K562 (cell line): ENCODE results near the gene SDK1. TPM values are rescaled to one million over a fixed set of nuclear protein-coding genes. Genes with fewer than 3 reads are reported as not detected.

Experiments used
- ATAC-seq: fragments of 200-7000 bp; cut with Tn5 transposase; 3 replicates; pipeline ENCODE4 v1.9.1; 2020; ENCODE audit warnings: moderate library complexity
- BruUV-seq: library from RNA; stranded (reverse); fragments of 400-500 nt; replicated peaks from 2 replicates; lab custom pipeline; 2021; lab: Mats Ljungman, UMichigan
- CTCF ChIA-PET: fragments of 300-600 bp; formaldehyde crosslinking; extraction: SDS; loops from one replicate; lab custom pipeline; 2021; ENCODE audit warnings: low intra/inter-chr PET ratio; lab: Yijun Ruan, JAX
- POLR2A ChIA-PET: fragments of 300-600, 350-650 bp; sonication (Branson Sonifier 250); formaldehyde crosslinking; extraction: SDS; loops from one replicate; lab custom pipeline; 2021; ENCODE audit warnings: antibody characterized with exemption, inconsistent platforms; lab: Yijun Ruan, JAX
- DNase-seq, 4 experiments: peaks; one replicate each; pipeline versions ENCODE4 v3.0.0 to v3.0.0-alpha.2; 2011 to 2018; ENCODE audit warnings: low spot score in 3 of 4, mixed read lengths in 3 of 4; ENCODE audit errors: extremely low read depth in 1 of 4
- FAIRE-seq: peaks from 2 replicates; lab custom pipeline; 2011; peaks lifted over from hg19 to GRCh38; lab: Jason Lieb, UNC
- H2AFZ ChIP-seq: 2 replicates; pipeline ENCODE4 v1.6.0; 2011; ENCODE audit warnings: low read depth, low read length, control low read depth, inconsistent platforms
- H3K27ac ChIP-seq: fragments of 200-600 bp; 3 replicates; pipeline ENCODE4 v1.8.0; 2011; ENCODE audit warnings: low read depth, mild to moderate bottlenecking, control low read depth, inconsistent platforms, low read length, moderate library complexity, mixed read lengths; ENCODE audit errors: extremely low read depth
- H3K27me3 ChIP-seq, 2 experiments: fragments of 300-600 bp in 1 of 2; 2 replicates in 1 of 2; 3 replicates in 1 of 2; pipeline versions ENCODE4 v1.6.0 to v1.8.0; 2011; ENCODE audit warnings: inconsistent platforms in 2 of 2, low read length in 2 of 2, mild to moderate bottlenecking in 1 of 2, mixed read lengths in 1 of 2, moderate library complexity in 1 of 2; ENCODE audit not compliant: control insufficient read depth in 2 of 2, insufficient read depth in 2 of 2
- H3K36me3 ChIP-seq: fragments of 300-600 bp; 3 replicates; pipeline ENCODE4 v1.8.0; 2011; ENCODE audit warnings: mild to moderate bottlenecking, low read length, inconsistent platforms; ENCODE audit not compliant: control insufficient read depth, insufficient read depth
- H3K4me1 ChIP-seq, 2 experiments: fragments of 200-600 bp in 1 of 2; replicated peaks in 1 of 2; 2 replicates in 1 of 2; 3 replicates in 1 of 2; pipeline versions ENCODE4 v1.5.1 to v1.8.0; 2011; ENCODE audit warnings: inconsistent platforms in 2 of 2, low read length in 2 of 2, mild to moderate bottlenecking in 1 of 2, mixed read lengths in 1 of 2, moderate library complexity in 1 of 2; ENCODE audit not compliant: control insufficient read depth in 2 of 2, insufficient read depth in 2 of 2
- H3K4me2 ChIP-seq: 2 replicates; pipeline ENCODE4 v1.6.1; 2011; ENCODE audit warnings: low read length, control low read depth, inconsistent platforms, mixed read lengths; ENCODE audit not compliant: insufficient read depth
- H3K4me3 ChIP-seq: fragments of 200-600 bp; sonication (generic), shearing (Covaris generic); 2 replicates; pipeline ENCODE4 v1.5.1; 2016; ENCODE audit warnings: control low read depth, inconsistent platforms
- H3K79me2 ChIP-seq: fragments of 200-600 bp; 3 replicates; pipeline ENCODE4 v1.8.0; 2011; ENCODE audit warnings: low read length, inconsistent platforms; ENCODE audit not compliant: control insufficient read depth, insufficient read depth
- H3K9ac ChIP-seq, 2 experiments: 2 replicates each; pipeline versions ENCODE4 v1.6.0 to v1.6.1; 2011; ENCODE audit warnings: low read depth in 2 of 2, low read length in 2 of 2, control low read depth in 1 of 2, inconsistent platforms in 1 of 2, mild to moderate bottlenecking in 1 of 2, mixed read lengths in 1 of 2; ENCODE audit not compliant: insufficient read depth in 1 of 2
- H3K9me1 ChIP-seq: one replicate; pipeline ENCODE4 v1.6.0; 2011; ENCODE audit warnings: inconsistent platforms, mild to moderate bottlenecking, low read length, moderate library complexity; ENCODE audit not compliant: control insufficient read depth, insufficient read depth
- H3K9me3 ChIP-seq: replicated peaks from 2 replicates; pipeline ENCODE4 v1.5.1; 2011; ENCODE audit warnings: low read depth, low read length, inconsistent platforms; ENCODE audit not compliant: control insufficient read depth, insufficient read depth
- H4K20me1 ChIP-seq: replicated peaks from 2 replicates; pipeline ENCODE4 v1.6.1; 2011; ENCODE audit warnings: low read length, inconsistent platforms, mixed read lengths; ENCODE audit not compliant: control insufficient read depth, insufficient read depth
- FOXK2 ChIP-seq, 2 experiments: fragments of 450-650 bp; IDR thresholded peaks in 1 of 2; conservative IDR thresholded peaks in 1 of 2; 2 replicates each; pipeline ENCODE4 v1.6.1; 2016; ENCODE audit warnings: low read depth in 2 of 2, mild to moderate bottlenecking in 1 of 2
- POLR2AphosphoS5 ChIP-seq: IDR thresholded peaks from 2 replicates; pipeline ENCODE4 v1.6.1; 2011; ENCODE audit warnings: mild to moderate bottlenecking, low read depth, low read length, moderate library complexity; ENCODE audit not compliant: control insufficient read depth, insufficient read depth
- SRSF3 ChIP-seq: fragments of 200-400 bp; formaldehyde crosslinking; IDR thresholded peaks from 2 replicates; pipeline ENCODE4 v1.6.1; 2016; ENCODE audit warnings: mild to moderate bottlenecking, low read length, moderate library complexity; ENCODE audit not compliant: insufficient read depth
- WGBS: fragments of 100-300 bp; shearing (Covaris generic); methylation state at CpG from one replicate; pipeline ENCODE4 v1.1.6; 2016; ENCODE audit warnings: low coverage, mixed read lengths; ENCODE audit not compliant: insufficient coverage; ENCODE audit errors: missing lambda C conversion rate; 5-methylcytosine and 5-hydroxymethylcytosine counted together
- in situ Hi-C: fragments of 300-500 bp; cut with MboI; formaldehyde crosslinking; loops from 4 replicates; pipeline ENCODE4 v1.15.0; 2018; ENCODE audit warnings: inconsistent platforms, mixed read lengths
- intact Hi-C: fragments of 100-400 bp; cut with micrococcal nuclease; formaldehyde crosslinking; loops from 2 replicates; pipeline ENCODE4 v1.14.2; 2022
- polyA plus RNA-seq, 8 experiments: library from polyadenylated mRNA; depleted of rRNA in 4 of 8; stranded (reverse) in 5 of 8; unstranded in 3 of 8; fragments of >200 nt; fragmentation: Nextera tagmentation in 2 of 8; fragmentation: Illumina TruSeq in 1 of 8; extraction: Ambion mirVana in 2 of 8; extraction: Trizol in 1 of 8; gene quantifications; 2 replicates each; pipeline versions ENCODE4 v1.2.1 to v1.2.3, GENCODE V29; 2011 to 2014; ENCODE audit warnings: inconsistent platforms in 1 of 8, missing spikeins in 1 of 8
- total RNA-seq, 7 experiments: library from RNA; depleted of rRNA in 6 of 7; stranded (reverse); fragments of >200 nt in 6 of 7; fragmentation: Illumina TruSeq in 2 of 7; extraction: Trizol in 2 of 7; gene quantifications; 2 replicates each; pipeline versions ENCODE4 v1.2.1 to v1.2.3, GENCODE V29; 2011 to 2021; ENCODE audit warnings: low replicate concordance in 1 of 7
- TF ChIP-seq, protein P1 (sequence below): fragments of 250-450 bp; sonication (Bioruptor Pico); IDR thresholded peaks from 2 replicates; pipeline ENCODE4 v1.4.0; 2020

Gene SDK1
- total and polyA plus RNA-seq, 9 of the 15 experiments (the other 6 are each of a cell fraction or from before 2014, with no cell fraction given): 0.16 TPM; not detected in 8

DNA sequence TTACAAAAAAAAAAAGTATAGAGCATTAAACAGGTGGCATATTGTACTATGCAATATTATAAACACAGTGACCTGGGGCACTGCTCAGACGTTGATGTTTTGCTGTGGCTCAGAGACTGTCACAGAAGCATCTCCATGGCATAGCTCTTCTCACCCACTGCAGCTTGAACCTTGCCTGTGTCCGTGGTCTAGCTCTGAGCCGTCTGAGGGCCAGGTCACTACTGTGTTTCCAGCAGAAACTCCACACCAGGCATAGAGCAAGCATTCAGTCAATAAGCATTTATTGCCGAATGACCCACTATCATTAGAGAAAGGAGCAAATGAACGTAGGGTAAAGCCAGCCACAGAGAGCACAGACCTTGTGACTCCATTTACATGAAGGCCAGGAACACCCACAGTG lies 937.8 kb downstream of the SDK1 start:
- Histone ChIP-seq H3K4me1 (0 out of 5 replicates have a peak, but pooled peaks cover 0 to 3% of the 10 kb centered on the region in 2 experiments), H3K9me1 (no peaks in the 10 kb centered on the region), H3K79me2 (no peaks in the 10 kb centered on the region), H2AFZ (no peak overlapping the region), H3K9me3 (no peaks in the 10 kb centered on the region), H3K4me2 (no peak overlapping the region), H3K9ac (no peak overlapping the region), H3K27ac (no peak overlapping the region), H3K4me3 (no peak overlapping the region), H3K36me3 (no peaks in the 10 kb centered on the region), H4K20me1 (no peaks in the 10 kb centered on the region; the same call in 1 of the 2 replicates), H3K27me3 (peaks cover 3 to 70% of the 10 kb centered on the region in 2 experiments; a peak in 3 of 5 replicates)
- DNase-seq (no peak), ATAC-seq (no peak), FAIRE-seq (no peak)
- no TSS peak for BruUV-seq
- intact Hi-C loops (no loop called here), in situ Hi-C loops (no loop called here)
- 0% methylated on average over 5 of the region's 5 CpGs for WGBS
- ChIA-PET CTCF (no interaction called here), POLR2A (no interaction called here)
- no peak for TF ChIP-seq FOXK2 (conservative IDR thresholded peaks at IDR 0.05 in 1 of 2, IDR thresholded peaks at IDR 0.05 in 1 of 2; ENCODE audit: low read depth in 2 of 2)
- TF ChIP-seq POLR2AphosphoS5: no peak
- TF ChIP-seq SRSF3: no peak
- TF ChIP-seq, protein P1, sequence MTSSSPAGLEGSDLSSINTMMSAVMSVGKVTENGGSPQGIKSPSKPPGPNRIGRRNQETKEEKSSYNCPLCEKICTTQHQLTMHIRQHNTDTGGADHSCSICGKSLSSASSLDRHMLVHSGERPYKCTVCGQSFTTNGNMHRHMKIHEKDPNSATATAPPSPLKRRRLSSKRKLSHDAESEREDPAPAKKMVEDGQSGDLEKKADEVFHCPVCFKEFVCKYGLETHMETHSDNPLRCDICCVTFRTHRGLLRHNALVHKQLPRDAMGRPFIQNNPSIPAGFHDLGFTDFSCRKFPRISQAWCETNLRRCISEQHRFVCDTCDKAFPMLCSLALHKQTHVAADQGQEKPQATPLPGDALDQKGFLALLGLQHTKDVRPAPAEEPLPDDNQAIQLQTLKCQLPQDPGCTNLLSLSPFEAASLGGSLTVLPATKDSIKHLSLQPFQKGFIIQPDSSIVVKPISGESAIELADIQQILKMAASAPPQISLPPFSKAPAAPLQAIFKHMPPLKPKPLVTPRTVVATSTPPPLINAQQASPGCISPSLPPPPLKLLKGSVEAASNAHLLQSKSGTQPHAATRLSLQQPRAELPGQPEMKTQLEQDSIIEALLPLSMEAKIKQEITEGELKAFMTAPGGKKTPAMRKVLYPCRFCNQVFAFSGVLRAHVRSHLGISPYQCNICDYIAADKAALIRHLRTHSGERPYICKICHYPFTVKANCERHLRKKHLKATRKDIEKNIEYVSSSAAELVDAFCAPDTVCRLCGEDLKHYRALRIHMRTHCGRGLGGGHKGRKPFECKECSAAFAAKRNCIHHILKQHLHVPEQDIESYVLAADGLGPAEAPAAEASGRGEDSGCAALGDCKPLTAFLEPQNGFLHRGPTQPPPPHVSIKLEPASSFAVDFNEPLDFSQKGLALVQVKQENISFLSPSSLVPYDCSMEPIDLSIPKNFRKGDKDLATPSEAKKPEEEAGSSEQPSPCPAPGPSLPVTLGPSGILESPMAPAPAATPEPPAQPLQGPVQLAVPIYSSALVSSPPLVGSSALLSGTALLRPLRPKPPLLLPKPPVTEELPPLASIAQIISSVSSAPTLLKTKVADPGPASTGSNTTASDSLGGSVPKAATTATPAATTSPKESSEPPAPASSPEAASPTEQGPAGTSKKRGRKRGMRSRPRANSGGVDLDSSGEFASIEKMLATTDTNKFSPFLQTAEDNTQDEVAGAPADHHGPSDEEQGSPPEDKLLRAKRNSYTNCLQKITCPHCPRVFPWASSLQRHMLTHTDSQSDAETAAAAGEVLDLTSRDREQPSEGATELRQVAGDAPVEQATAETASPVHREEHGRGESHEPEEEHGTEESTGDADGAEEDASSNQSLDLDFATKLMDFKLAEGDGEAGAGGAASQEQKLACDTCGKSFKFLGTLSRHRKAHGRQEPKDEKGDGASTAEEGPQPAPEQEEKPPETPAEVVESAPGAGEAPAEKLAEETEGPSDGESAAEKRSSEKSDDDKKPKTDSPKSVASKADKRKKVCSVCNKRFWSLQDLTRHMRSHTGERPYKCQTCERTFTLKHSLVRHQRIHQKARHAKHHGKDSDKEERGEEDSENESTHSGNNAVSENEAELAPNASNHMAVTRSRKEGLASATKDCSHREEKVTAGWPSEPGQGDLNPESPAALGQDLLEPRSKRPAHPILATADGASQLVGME (CRISPR knock-in tag): no peak
